Fibroblast of the aortic adventitia (primary cell): ENCODE results near the gene TGFA. TPM values are rescaled to one million over a fixed set of nuclear protein-coding genes. Genes with fewer than 3 reads are reported as not detected.

ENCODE experiments used
- DNase-seq: peaks from one replicate; pipeline ENCODE4 v3.0.0-alpha.2; 2010; ENCODE audit warnings: low read depth
- H3K4me3 ChIP-seq: 2 replicates; pipeline ENCODE4 v1.5.1; 2011; ENCODE audit warnings: low read depth, mild to moderate bottlenecking, control low read depth, low read length, moderate library complexity
- CTCF ChIP-seq: IDR thresholded peaks from 2 replicates; pipeline ENCODE4 v1.5.1; 2011; ENCODE audit warnings: mild to moderate bottlenecking, low read length, control low read depth, inconsistent platforms; ENCODE audit not compliant: insufficient read depth
- total RNA-seq: library from RNA; depleted of rRNA; stranded (reverse); fragments of >200 nt; gene quantifications from 2 replicates; pipeline ENCODE4 v1.2.3, GENCODE V29; 2012; ENCODE audit warnings: low replicate concordance

Gene TGFA
- total RNA-seq, 1 donor: not detected

GRCh38 chr2:70580352-70580751, 26.7 kb upstream of the TGFA start:
- H3K4me3 ChIP-seq: no peak overlapping the region
- TF ChIP-seq CTCF: no peak
- DNase-seq: no peak

- no peak for DNase-seq
- no peak overlapping the region for H3K4me3 ChIP-seq
- TF ChIP-seq CTCF: no peak
These were observed 21.0 kb upstream of the TGFA start for GRCh38 chr2:70574618-70575017.

DNA sequence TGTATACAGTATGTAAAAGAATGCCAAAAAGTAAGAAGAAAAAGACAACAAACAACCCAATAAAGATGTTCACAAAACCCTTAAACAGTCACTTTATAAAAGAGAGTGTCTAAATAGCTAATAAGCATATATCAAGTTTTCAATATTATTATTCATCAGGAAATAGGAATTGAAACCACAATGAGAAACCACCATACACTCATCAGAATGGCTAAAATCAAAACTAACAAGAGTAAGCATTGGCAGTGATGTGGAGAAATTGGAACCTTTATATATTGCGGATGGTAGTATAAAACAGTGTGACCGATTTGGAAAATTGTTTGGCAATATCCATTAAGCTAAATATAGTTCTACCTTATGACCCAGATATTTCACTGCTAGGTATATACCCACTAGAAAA, 20.5 kb upstream of the TGFA start:
- no peak for TF ChIP-seq CTCF
- DNase-seq: no peak
- no peak overlapping the region for H3K4me3 ChIP-seq

DNA sequence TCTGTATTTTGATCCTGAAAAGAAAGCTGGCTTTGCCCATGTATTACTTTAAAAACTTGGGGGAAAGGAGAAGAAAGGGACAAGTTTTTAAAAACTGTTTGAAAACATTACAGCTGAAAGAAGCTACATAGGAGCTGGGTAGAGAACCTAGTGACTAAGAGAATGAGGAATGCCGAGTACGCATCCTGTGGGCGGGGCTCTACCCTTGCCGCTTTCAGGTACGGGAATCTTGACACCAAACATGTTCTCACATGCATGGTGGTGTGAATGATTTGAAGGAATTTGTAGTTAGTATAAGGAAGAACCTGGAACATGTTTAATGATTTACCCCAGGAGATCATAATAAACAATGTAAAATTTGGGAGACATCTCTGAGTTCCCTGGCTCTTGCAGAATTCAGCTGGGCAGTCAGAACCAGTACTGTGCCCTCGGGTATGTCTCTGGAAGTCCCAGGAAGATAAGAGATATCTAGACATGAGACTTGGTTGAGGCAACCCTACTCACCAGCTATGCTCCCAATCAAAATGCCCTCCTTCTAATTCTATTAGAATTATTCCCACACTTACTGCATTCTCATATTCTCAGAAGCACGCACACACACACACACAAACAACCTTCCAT, 16.5 kb upstream of the TGFA start:
- DNase-seq: no peak
- no peak overlapping the region for H3K4me3 ChIP-seq
- TF ChIP-seq CTCF: no peak

DNA sequence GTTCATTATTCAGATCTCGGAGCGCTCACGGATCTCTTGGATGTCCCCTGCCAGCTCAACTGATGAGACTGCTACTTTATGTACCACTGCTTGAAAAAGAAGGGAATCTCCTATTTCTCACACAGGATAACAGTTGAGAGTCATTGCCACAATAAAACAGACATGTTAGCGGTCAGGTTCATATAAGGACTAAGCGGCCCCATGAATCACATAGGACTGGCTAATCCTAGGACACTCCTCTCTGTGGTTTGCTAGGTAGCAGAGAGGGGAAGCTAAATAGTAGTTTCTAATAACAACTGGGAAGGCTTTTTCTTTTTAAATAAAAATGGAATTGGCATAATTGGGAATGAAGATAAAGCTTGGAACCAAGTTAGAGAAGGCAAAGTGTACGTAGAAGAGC, 15.9 kb upstream of the TGFA start:
- no peak for DNase-seq
- TF ChIP-seq CTCF: no peak
- H3K4me3 ChIP-seq: no peak overlapping the region

DNA sequence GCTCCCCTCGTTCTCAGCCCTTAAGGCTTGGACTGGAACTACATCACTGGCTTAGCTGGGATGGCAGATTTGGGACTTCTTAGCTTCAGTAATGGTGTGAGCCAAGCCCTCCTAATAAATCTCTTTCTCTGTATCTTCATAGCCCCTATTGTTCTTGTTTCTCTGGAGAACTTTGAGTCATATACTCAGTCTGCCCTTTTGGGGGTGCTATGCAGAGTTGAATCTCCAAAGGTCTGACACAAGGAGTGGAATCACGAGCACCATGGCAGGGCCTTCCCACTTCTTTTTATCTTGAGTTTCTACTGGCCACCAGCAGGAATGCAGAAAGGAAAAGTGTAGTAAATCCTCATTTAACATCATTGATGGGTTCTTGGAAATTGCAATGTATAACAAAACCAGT, 13.3 kb upstream of the TGFA start:
- H3K4me3 ChIP-seq: no peak overlapping the region
- no peak for TF ChIP-seq CTCF
- no peak for DNase-seq

GRCh38 chr2:70566464-70566863, 12.8 kb upstream of the TGFA start:
- H3K4me3 ChIP-seq: no peak overlapping the region
- TF ChIP-seq CTCF: no peak
- DNase-seq: no peak
